Endodermal cell (in vitro differentiated cells): Measurements from ENCODE around the gene POLR1D. TPM values are rescaled to one million over a fixed set of nuclear protein-coding genes. Genes with fewer than 3 reads are reported as not detected.

Experiments
- DNase-seq: peaks from one replicate; pipeline ENCODE4 v3.0.0-alpha.2; 2017
- H3K27ac ChIP-seq: 2 replicates; pipeline ENCODE4 v1.5.1; 2013; ENCODE audit warnings: mild to moderate bottlenecking, low read depth, low read length, moderate library complexity
- H3K27me3 ChIP-seq: 2 replicates; pipeline ENCODE4 v1.6.1; 2013; ENCODE audit warnings: mild to moderate bottlenecking, low read length, moderate library complexity; ENCODE audit not compliant: insufficient read depth, control insufficient read depth, poor library complexity, severe bottlenecking
- H3K36me3 ChIP-seq: 2 replicates; pipeline ENCODE4 v1.7.0; 2013; ENCODE audit warnings: mild to moderate bottlenecking, low read length, moderate library complexity; ENCODE audit not compliant: control insufficient read depth, insufficient read depth
- H3K4me1 ChIP-seq: one replicate; pipeline ENCODE4 v1.7.0; 2013; ENCODE audit warnings: low read length; ENCODE audit not compliant: control insufficient read depth, insufficient read depth
- H3K4me3 ChIP-seq: 2 replicates; pipeline ENCODE4 v1.5.1; 2013; ENCODE audit warnings: mild to moderate bottlenecking, low read length, moderate library complexity
- H3K9ac ChIP-seq: 2 replicates; pipeline ENCODE4 v1.6.1; 2013; ENCODE audit warnings: mild to moderate bottlenecking, low read length, moderate library complexity; ENCODE audit not compliant: poor library complexity, severe bottlenecking; ENCODE audit errors: extremely low read depth
- H3K9me3 ChIP-seq: 2 replicates; pipeline ENCODE4 v1.6.1; 2013; ENCODE audit warnings: mild to moderate bottlenecking, low read length, moderate library complexity; ENCODE audit not compliant: control insufficient read depth
- H3K27ac Mint-ChIP-seq: 2 replicates; pipeline ENCODE4 v1.8.0; 2020; ENCODE audit warnings: mixed read lengths
- H3K27me3 Mint-ChIP-seq: 2 replicates; pipeline ENCODE4 v1.8.0; 2021; ENCODE audit warnings: mild to moderate bottlenecking, mixed read lengths; ENCODE audit not compliant: insufficient read depth
- H3K36me3 Mint-ChIP-seq: 2 replicates; pipeline ENCODE4 v1.8.0; 2020; ENCODE audit warnings: low read depth, mixed read lengths
- H3K4me1 Mint-ChIP-seq: 2 replicates; pipeline ENCODE4 v1.8.0; 2020; ENCODE audit warnings: mixed read lengths
- H3K4me3 Mint-ChIP-seq: 2 replicates; pipeline ENCODE4 v1.8.0; 2020; ENCODE audit warnings: mild to moderate bottlenecking, moderate library complexity, mixed read lengths
- H3K9me3 Mint-ChIP-seq: 2 replicates; pipeline ENCODE4 v1.8.0; 2020; ENCODE audit warnings: mild to moderate bottlenecking, mixed read lengths
- CTCF ChIP-seq: fragments of 200-600 bp; sonication (generic); conservative IDR thresholded peaks from 2 replicates; pipeline ENCODE4 v1.5.0; 2021; ENCODE audit warnings: antibody characterized with exemption, mild to moderate bottlenecking
- WGBS, 2 experiments: methylation state at CpG; one replicate each; pipeline versions ENCODE4 v1.1.5 to v1.1.7; 2013; ENCODE audit warnings: missing lambda C conversion rate in 2 of 2, mixed read lengths in 1 of 2; ENCODE audit not compliant: insufficient coverage in 1 of 2, insufficient read length in 1 of 2; 5-methylcytosine and 5-hydroxymethylcytosine counted together
- total RNA-seq, 2 donors: library from RNA; stranded (reverse); fragmentation: NEBNext Ultra II Directional in 1 of 2; extraction: Animal tissue kit (Norgen Biotek cat#: 25700) in 1 of 2; gene quantifications; 2 replicates in 1 of 2; 3 replicates in 1 of 2; pipeline ENCODE4 v1.2.1, GENCODE V29; 2021

Gene POLR1D
- total RNA-seq, 2 donors from 2014 or later, result 135 to 136 TPM

- no peaks in the 10 kb centered on the region for H3K9me3 ChIP-seq
- H3K36me3 ChIP-seq, result peaks cover 11% of the 10 kb centered on the region
- H3K9me3 Mint-ChIP-seq, result no peaks in the 10 kb centered on the region
- no peaks in the 10 kb centered on the region for H3K27me3 Mint-ChIP-seq
- H3K27ac Mint-ChIP-seq, result no peak overlapping the region
- no peaks in the 10 kb centered on the region for H3K4me1 ChIP-seq
- no peak overlapping the region for H3K4me3 Mint-ChIP-seq
- no peaks in the 10 kb centered on the region for H3K27me3 ChIP-seq
- peaks cover 1% of the 10 kb centered on the region for H3K36me3 Mint-ChIP-seq
- DNase-seq, result no peak
- H3K4me3 ChIP-seq, result no peak overlapping the region
- H3K9ac ChIP-seq, result no peak overlapping the region
- no peak overlapping the region for H3K27ac ChIP-seq
- no peak for TF ChIP-seq CTCF
- H3K4me1 Mint-ChIP-seq, result peaks cover 6% of the 10 kb centered on the region
Measured at GRCh38 chr13:27658546-27658945, 36.9 kb downstream of the POLR1D start.

- no peaks in the 10 kb centered on the region for H3K9me3 Mint-ChIP-seq
- WGBS, 2 experiments, result 72 to 78% methylated on average over 7 of the region's 7 CpGs
- H3K9me3 ChIP-seq, result no peaks in the 10 kb centered on the region
- no peaks in the 10 kb centered on the region for H3K27me3 Mint-ChIP-seq
- H3K36me3 ChIP-seq, result peaks cover 7% of the 10 kb centered on the region
- no peak overlapping the region for H3K9ac ChIP-seq
- no peak overlapping the region for H3K27ac ChIP-seq
- H3K4me1 ChIP-seq, result no peaks in the 10 kb centered on the region
- H3K4me3 ChIP-seq, result no peak overlapping the region
- H3K4me1 Mint-ChIP-seq, result peaks cover 6% of the 10 kb centered on the region
- no peaks in the 10 kb centered on the region for H3K27me3 ChIP-seq
- no peak overlapping the region for H3K27ac Mint-ChIP-seq
- H3K36me3 Mint-ChIP-seq, result peaks cover 1% of the 10 kb centered on the region
- H3K4me3 Mint-ChIP-seq, result no peak overlapping the region
- TF ChIP-seq CTCF, result no peak
- no peak for DNase-seq
Measured at GRCh38 chr13:27659145-27659865, 37.6 kb downstream of the POLR1D start.

GRCh38 chr13:27660511-27660910 is 38.8 kb downstream of the POLR1D start:
- no peak for DNase-seq
- no peaks in the 10 kb centered on the region for H3K27me3 Mint-ChIP-seq
- no peak overlapping the region for H3K4me3 ChIP-seq
- WGBS, 2 experiments, result 95 to 96% methylated on average over 3 to 6 of the region's 6 CpGs
- no peak overlapping the region for H3K9ac ChIP-seq
- TF ChIP-seq CTCF, result no peak
- H3K27ac ChIP-seq, result no peak overlapping the region
- H3K9me3 ChIP-seq, result no peaks in the 10 kb centered on the region
- H3K4me1 ChIP-seq, result no peaks in the 10 kb centered on the region
- no peaks in the 10 kb centered on the region for H3K36me3 ChIP-seq
- H3K36me3 Mint-ChIP-seq, result peaks cover 4% of the 10 kb centered on the region
- H3K9me3 Mint-ChIP-seq, result no peaks in the 10 kb centered on the region
- H3K4me1 Mint-ChIP-seq, result peaks cover 6% of the 10 kb centered on the region
- H3K4me3 Mint-ChIP-seq, result no peak overlapping the region
- no peaks in the 10 kb centered on the region for H3K27me3 ChIP-seq
- no peak overlapping the region for H3K27ac Mint-ChIP-seq
